Sigmoid colon (tissue), 4 donors: ENCODE measurements around the gene CXCL3.

Experiments used
- CTCF ChIP-seq, 4 experiments: fragments of 450-650 bp in 3 of 4; fragments of 200-600 bp in 1 of 4; IDR thresholded peaks; one replicate each; pipeline ENCODE4 v1.5.1; 2016 to 2019; ENCODE audit warnings: antibody characterized with exemption in 4 of 4, mild to moderate bottlenecking in 3 of 4, moderate library complexity in 2 of 4
- EP300 ChIP-seq, 4 donors: sonication (generic); formaldehyde crosslinking; IDR thresholded peaks; one replicate each; pipeline ENCODE4 v1.6.1; 2017; ENCODE audit warnings: antibody characterized with exemption in 4 of 4
- POLR2A ChIP-seq, 2 donors: fragments of 450-650 bp; IDR thresholded peaks; one replicate each; pipeline ENCODE4 v1.6.1; 2016; ENCODE audit warnings: antibody characterized with exemption in 2 of 2, mild to moderate bottlenecking in 2 of 2, moderate library complexity in 2 of 2

- no peak for TF ChIP-seq CTCF (IDR thresholded peaks at IDR 0.05)
- no peak for TF ChIP-seq POLR2A (IDR thresholded peaks at IDR 0.05)
- TF ChIP-seq EP300 (IDR thresholded peaks at IDR 0.05), result no peak
These were observed 50.4 kb downstream of the CXCL3 start, which contains the start of gene PPBP for GRCh38 chr4:73988061-73988460.
